GM23338 (cell line): ENCODE measurements around the gene NOTCH1. TPM values are rescaled to one million over a fixed set of nuclear protein-coding genes. Genes with fewer than 3 reads are reported as not detected.

Experiments
- ATAC-seq: fragments of 200-7000 bp; cut with Tn5 transposase; 3 replicates; pipeline ENCODE4 v1.9.1; 2020
- DNase-seq: peaks from one replicate; pipeline ENCODE4 v3.0.0-alpha.2; 2015; ENCODE audit warnings: low spot score
- H2AFZ ChIP-seq: fragments of 200-600 bp; sonication (generic); 2 replicates; pipeline ENCODE4 v1.8.0; 2016; ENCODE audit warnings: antibody characterized with exemption, mild to moderate bottlenecking, moderate library complexity
- H3F3A ChIP-seq: fragments of 200-600 bp; sonication (generic); replicated peaks from 2 replicates; pipeline ENCODE4 v1.8.0; 2017; ENCODE audit warnings: antibody characterized with exemption, mixed run types, low read depth
- H3K27ac ChIP-seq: fragments of 200-600 bp; sonication (generic); 2 replicates; pipeline ENCODE4 v1.6.1; 2016; ENCODE audit warnings: low read depth
- H3K27me3 ChIP-seq: fragments of 200-600 bp; sonication (generic); 2 replicates; pipeline ENCODE4 v1.8.0; 2016; ENCODE audit warnings: mild to moderate bottlenecking, mixed run types, moderate library complexity; ENCODE audit not compliant: insufficient read depth
- H3K36me3 ChIP-seq: fragments of 200-600 bp; sonication (generic); 2 replicates; pipeline ENCODE4 v1.8.0; 2016; ENCODE audit warnings: mild to moderate bottlenecking; ENCODE audit not compliant: insufficient read depth
- H3K4me1 ChIP-seq: fragments of 200-600 bp; sonication (generic); 2 replicates; pipeline ENCODE4 v1.8.0; 2016; ENCODE audit warnings: mild to moderate bottlenecking, moderate library complexity; ENCODE audit not compliant: insufficient read depth
- H3K4me2 ChIP-seq: fragments of 200-600 bp; sonication (generic); 2 replicates; pipeline ENCODE4 v1.7.1; 2017; ENCODE audit warnings: mixed run types
- H3K4me3 ChIP-seq: fragments of 200-600 bp; sonication (generic); 2 replicates; pipeline ENCODE4 v1.6.1; 2016; ENCODE audit warnings: mixed run types
- H3K79me2 ChIP-seq: fragments of 200-600 bp; sonication (generic); replicated peaks from 2 replicates; pipeline ENCODE4 v1.8.0; 2017; ENCODE audit warnings: mild to moderate bottlenecking; ENCODE audit not compliant: insufficient read depth
- H3K9me2 ChIP-seq: fragments of 200-600 bp; sonication (generic); 2 replicates; pipeline ENCODE4 v1.8.0; 2017; ENCODE audit not compliant: insufficient read depth
- H4K20me1 ChIP-seq: fragments of 200-600 bp; sonication (generic); replicated peaks from 2 replicates; pipeline ENCODE4 v1.8.0; 2017; ENCODE audit warnings: mild to moderate bottlenecking; ENCODE audit not compliant: insufficient read depth
- H3K27ac Mint-ChIP-seq: 2 replicates; pipeline ENCODE4 v1.8.0; 2020; ENCODE audit warnings: inconsistent platforms, mild to moderate bottlenecking, moderate library complexity, mixed read lengths
- H3K27me3 Mint-ChIP-seq: 3 replicates; pipeline ENCODE4 v1.8.0; 2022; ENCODE audit warnings: low read depth, mild to moderate bottlenecking, moderate library complexity, mixed read lengths, inconsistent platforms; ENCODE audit not compliant: insufficient read depth, poor library complexity
- H3K36me3 Mint-ChIP-seq: 3 replicates; pipeline ENCODE4 v1.8.0; 2021; ENCODE audit warnings: low read depth, mild to moderate bottlenecking, inconsistent platforms, moderate library complexity, mixed read lengths
- H3K4me1 Mint-ChIP-seq: 3 replicates; pipeline ENCODE4 v1.8.0; 2020; ENCODE audit warnings: mild to moderate bottlenecking, inconsistent platforms, mixed read lengths
- H3K4me3 Mint-ChIP-seq: 3 replicates; pipeline ENCODE4 v1.8.0; 2021; ENCODE audit warnings: moderate library complexity, mild to moderate bottlenecking, inconsistent platforms, mixed read lengths
- H3K9me3 Mint-ChIP-seq: 3 replicates; pipeline ENCODE4 v1.8.0; 2020; ENCODE audit warnings: moderate library complexity, mild to moderate bottlenecking, inconsistent platforms, mixed read lengths
- EZH2 ChIP-seq: fragments of 200-600 bp; sonication (generic); IDR thresholded peaks from one replicate; pipeline ENCODE4 v1.8.0; 2017; ENCODE audit warnings: antibody characterized with exemption, mild to moderate bottlenecking, low read depth; ENCODE audit not compliant: unreplicated experiment
- JUNB ChIP-seq: IDR thresholded peaks from one replicate; pipeline ENCODE4 v1.6.1; 2016; ENCODE audit warnings: antibody characterized with exemption; ENCODE audit not compliant: unreplicated experiment
- POLR2AphosphoS5 ChIP-seq: IDR thresholded peaks from 2 replicates; pipeline ENCODE4 v1.6.1; 2016; ENCODE audit warnings: antibody characterized with exemption, low read depth
- STAT1 ChIP-seq: IDR thresholded peaks from one replicate; pipeline ENCODE4 v1.6.1; 2016; ENCODE audit warnings: antibody characterized with exemption; ENCODE audit not compliant: unreplicated experiment
- ZNF331 ChIP-seq: fragments of 250-450 bp; sonication (Bioruptor Pico); IDR thresholded peaks from 2 replicates; pipeline ENCODE4 v1.5.0; 2020; ENCODE audit warnings: low read depth, mild to moderate bottlenecking, moderate library complexity
- polyA plus RNA-seq: library from polyadenylated mRNA; unstranded; fragments of >200 nt; fragmentation: Nextera tagmentation; extraction: Ambion mirVana; gene quantifications from 2 replicates; pipeline ENCODE4 v1.2.1, GENCODE V29; 2016
- total RNA-seq: library from RNA; depleted of rRNA; stranded (reverse); fragments of >200 nt; shearing (Covaris generic); gene quantifications from 2 replicates; pipeline ENCODE4 v1.2.3, GENCODE V29; 2014
- TF ChIP-seq, protein P1 (sequence below), 2 experiments: fragments of 200-600 bp in 1 of 2; sonication (generic) in 1 of 2; conservative IDR thresholded peaks; 2 replicates each; pipeline versions ENCODE4 v1.5.1 to v1.6.1; 2016 to 2017; ENCODE audit warnings: antibody characterized with exemption in 2 of 2, low read depth in 2 of 2, mild to moderate bottlenecking in 2 of 2, moderate library complexity in 1 of 2
- TF ChIP-seq, protein P2 (sequence below): IDR thresholded peaks from one replicate; pipeline ENCODE4 v1.6.1; 2018; ENCODE audit warnings: antibody characterized with exemption; ENCODE audit not compliant: unreplicated experiment

NOTCH1 gene
- total and polyA plus RNA-seq, 2 experiments from 2014 or later = 9.9 to 97.2 TPM

DNA sequence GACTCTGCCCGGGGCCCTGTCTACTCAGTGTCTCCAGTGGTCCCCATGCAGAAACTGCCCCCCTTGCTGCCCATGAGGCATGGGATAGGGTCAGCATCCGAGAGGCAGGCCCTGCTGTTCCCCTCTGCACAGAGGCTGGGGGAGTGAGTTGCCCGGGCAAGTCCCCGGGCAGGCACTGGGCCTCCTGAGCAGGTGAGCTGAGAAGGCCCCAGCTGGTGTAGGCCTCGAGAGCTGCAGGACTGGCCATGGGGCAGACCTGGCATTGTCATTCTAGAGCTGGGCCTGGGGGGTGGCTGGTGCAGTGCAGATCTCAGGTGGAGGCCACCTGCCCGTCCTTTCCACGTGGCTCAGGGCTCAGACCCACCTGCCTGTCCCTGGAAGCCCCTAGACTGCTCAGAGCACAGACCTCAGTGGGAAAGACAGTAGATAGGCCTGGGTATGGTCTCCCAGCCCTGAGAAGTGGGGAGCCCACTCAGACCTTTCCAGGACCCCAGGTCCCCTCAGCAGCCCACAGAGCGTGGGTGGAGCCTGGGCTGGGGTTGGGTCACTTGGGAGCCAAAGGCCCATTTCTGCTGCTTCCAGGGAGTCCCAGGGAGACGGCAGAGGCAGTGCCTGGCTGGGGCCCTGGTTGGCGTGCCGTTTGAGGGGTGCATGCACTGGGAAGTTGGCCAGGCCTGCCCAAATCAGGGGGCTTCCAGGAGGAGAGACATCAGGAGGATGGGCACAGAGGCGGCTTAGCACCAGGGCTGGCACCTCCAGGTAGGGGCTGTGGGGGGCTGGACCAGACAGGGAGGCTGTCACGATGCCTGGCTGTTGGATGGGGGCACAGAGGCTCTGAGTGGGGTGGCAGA, 4.8 kb upstream of the NOTCH1 start:
- Histone ChIP-seq H3K79me2 (no peaks in the 10 kb centered on the region), H3K36me3 (no peaks in the 10 kb centered on the region), H3K4me2 (peak overlapping the region; percentile 35; the same call in 1 of the 2 replicates), H3K9me2 (no peaks in the 10 kb centered on the region), H3K4me3 (no peak overlapping the region), H3K27me3 (no peaks in the 10 kb centered on the region), H3K27ac (no peak overlapping the region), H3K4me1 (peaks cover 20% of the 10 kb centered on the region), H4K20me1 (no peaks in the 10 kb centered on the region), H2AFZ (no peak overlapping the region), H3F3A (peaks cover 4% of the 10 kb centered on the region)
- Mint-ChIP-seq H3K9me3 (no peaks in the 10 kb centered on the region; the same call in 2 of the 3 replicates), H3K36me3 (no peaks in the 10 kb centered on the region), H3K27me3 (peaks cover 38% of the 10 kb centered on the region), H3K4me3 (no peak overlapping the region), H3K27ac (peak overlapping the region; percentile 74; the same call in 1 of the 2 replicates), H3K4me1 (peaks cover 47% of the 10 kb centered on the region)
- TF ChIP-seq, protein P1, sequence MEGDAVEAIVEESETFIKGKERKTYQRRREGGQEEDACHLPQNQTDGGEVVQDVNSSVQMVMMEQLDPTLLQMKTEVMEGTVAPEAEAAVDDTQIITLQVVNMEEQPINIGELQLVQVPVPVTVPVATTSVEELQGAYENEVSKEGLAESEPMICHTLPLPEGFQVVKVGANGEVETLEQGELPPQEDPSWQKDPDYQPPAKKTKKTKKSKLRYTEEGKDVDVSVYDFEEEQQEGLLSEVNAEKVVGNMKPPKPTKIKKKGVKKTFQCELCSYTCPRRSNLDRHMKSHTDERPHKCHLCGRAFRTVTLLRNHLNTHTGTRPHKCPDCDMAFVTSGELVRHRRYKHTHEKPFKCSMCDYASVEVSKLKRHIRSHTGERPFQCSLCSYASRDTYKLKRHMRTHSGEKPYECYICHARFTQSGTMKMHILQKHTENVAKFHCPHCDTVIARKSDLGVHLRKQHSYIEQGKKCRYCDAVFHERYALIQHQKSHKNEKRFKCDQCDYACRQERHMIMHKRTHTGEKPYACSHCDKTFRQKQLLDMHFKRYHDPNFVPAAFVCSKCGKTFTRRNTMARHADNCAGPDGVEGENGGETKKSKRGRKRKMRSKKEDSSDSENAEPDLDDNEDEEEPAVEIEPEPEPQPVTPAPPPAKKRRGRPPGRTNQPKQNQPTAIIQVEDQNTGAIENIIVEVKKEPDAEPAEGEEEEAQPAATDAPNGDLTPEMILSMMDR (conservative IDR thresholded peaks at IDR 0.05; ENCODE audit: low read depth in 2 of 2) = no peak
- TF ChIP-seq JUNB = no peak
- no peak for TF ChIP-seq ZNF331 (CRISPR knock-in tag)
- TF ChIP-seq, protein P2, sequence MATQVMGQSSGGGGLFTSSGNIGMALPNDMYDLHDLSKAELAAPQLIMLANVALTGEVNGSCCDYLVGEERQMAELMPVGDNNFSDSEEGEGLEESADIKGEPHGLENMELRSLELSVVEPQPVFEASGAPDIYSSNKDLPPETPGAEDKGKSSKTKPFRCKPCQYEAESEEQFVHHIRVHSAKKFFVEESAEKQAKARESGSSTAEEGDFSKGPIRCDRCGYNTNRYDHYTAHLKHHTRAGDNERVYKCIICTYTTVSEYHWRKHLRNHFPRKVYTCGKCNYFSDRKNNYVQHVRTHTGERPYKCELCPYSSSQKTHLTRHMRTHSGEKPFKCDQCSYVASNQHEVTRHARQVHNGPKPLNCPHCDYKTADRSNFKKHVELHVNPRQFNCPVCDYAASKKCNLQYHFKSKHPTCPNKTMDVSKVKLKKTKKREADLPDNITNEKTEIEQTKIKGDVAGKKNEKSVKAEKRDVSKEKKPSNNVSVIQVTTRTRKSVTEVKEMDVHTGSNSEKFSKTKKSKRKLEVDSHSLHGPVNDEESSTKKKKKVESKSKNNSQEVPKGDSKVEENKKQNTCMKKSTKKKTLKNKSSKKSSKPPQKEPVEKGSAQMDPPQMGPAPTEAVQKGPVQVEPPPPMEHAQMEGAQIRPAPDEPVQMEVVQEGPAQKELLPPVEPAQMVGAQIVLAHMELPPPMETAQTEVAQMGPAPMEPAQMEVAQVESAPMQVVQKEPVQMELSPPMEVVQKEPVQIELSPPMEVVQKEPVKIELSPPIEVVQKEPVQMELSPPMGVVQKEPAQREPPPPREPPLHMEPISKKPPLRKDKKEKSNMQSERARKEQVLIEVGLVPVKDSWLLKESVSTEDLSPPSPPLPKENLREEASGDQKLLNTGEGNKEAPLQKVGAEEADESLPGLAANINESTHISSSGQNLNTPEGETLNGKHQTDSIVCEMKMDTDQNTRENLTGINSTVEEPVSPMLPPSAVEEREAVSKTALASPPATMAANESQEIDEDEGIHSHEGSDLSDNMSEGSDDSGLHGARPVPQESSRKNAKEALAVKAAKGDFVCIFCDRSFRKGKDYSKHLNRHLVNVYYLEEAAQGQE = no peak
- TF ChIP-seq POLR2AphosphoS5 = no peak
- ATAC-seq (peak; percentile 0; the same call in 1 of the 3 replicates), DNase-seq (no peak)

DNA sequence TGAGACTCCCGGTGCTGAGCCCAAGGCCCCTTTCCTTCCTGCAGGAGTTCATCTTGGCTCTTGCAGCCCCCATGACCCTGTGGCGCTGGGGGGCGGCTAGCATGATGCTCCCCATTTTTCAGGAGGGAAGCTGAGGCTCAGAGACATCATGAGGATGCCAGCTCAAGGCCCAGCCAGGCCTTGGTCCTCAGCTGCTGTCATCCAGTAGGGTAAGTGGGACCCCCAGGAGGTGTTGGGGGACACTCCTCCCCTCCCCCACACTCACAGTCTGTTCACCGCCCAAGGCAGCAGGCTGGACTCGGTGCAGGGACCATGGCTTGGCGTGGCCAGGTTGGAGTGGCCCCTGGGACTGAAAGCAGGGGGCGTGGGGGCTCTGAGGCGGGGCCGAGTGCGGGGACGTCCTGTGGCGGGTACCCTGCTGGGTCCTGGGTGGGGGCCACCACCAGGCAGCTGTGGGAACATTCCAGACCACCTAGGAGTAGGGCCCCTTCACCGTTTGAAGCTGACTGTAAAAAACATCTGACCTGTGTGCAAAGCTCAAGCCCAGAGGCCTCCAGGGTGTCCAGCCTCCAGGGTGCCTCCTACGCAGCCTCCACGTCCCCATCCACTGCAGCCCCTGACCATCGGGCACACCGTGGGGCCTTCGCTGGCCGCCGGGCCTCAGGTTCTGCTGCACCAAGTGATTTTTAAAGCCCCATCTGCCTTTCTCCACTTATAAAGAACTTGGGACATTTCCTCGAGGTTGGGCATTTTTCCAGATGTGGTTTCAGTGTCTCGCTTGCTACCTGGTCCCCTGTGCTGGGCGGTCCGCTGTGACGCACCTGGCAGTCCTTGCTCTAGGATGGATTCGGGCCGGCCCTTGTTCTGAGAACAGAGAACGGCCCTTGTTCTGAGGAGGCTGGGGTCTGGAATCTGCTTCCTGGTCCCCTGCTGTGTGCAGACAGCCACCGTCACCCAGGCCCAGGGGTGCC, 3.4 kb upstream of the NOTCH1 start:
- no peak overlapping the region for H3K4me3 ChIP-seq
- ATAC-seq = no peak
- H3K4me1 ChIP-seq = peaks cover 20% of the 10 kb centered on the region
- no peak overlapping the region for H3K27ac ChIP-seq
- Mint-ChIP-seq H3K36me3 (no peaks in the 10 kb centered on the region), H3K4me3 (no peak overlapping the region), H3K4me1 (peaks cover 43% of the 10 kb centered on the region), H3K9me3 (no peaks in the 10 kb centered on the region; the same call in 2 of the 3 replicates), H3K27me3 (peaks cover 28% of the 10 kb centered on the region), H3K27ac (no peak overlapping the region)
- H3K9me2 ChIP-seq = no peaks in the 10 kb centered on the region
- no peaks in the 10 kb centered on the region; the same call in 1 of the 2 replicates for H3F3A ChIP-seq
- peaks cover 10% of the 10 kb centered on the region for H3K79me2 ChIP-seq
- no peak overlapping the region for H2AFZ ChIP-seq
- peaks cover 1% of the 10 kb centered on the region; the same call in 1 of the 2 replicates for H4K20me1 ChIP-seq
- no peak for DNase-seq
- no peak overlapping the region for H3K4me2 ChIP-seq
- no peaks in the 10 kb centered on the region for H3K36me3 ChIP-seq
- H3K27me3 ChIP-seq = no peaks in the 10 kb centered on the region
- no peak for TF ChIP-seq STAT1
- TF ChIP-seq EZH2 = no peak
- TF ChIP-seq, protein P1 (conservative IDR thresholded peaks at IDR 0.05; ENCODE audit: low read depth in 2 of 2) = no peak
- no peak for TF ChIP-seq POLR2AphosphoS5
